Endothelial cell of umbilical vein (primary cell): Measurements from ENCODE around the gene HNRNPK. TPM values are rescaled to one million over a fixed set of nuclear protein-coding genes. Genes with fewer than 3 reads are reported as not detected.

ENCODE experiments used
- BruUV-seq: library from RNA; stranded (reverse); fragments of 400-500 nt; replicated peaks from 2 replicates; lab custom pipeline; 2021; lab: Mats Ljungman, UMichigan
- CTCF ChIA-PET: fragments of 300-600, 350-600 bp; sonication (Branson Sonifier 250); formaldehyde crosslinking; loops from one replicate; lab custom pipeline; 2021; ENCODE audit warnings: antibody characterized with exemption, inconsistent platforms; lab: Charles Lee
- POLR2A ChIA-PET: fragments of 300-600, 350-600 bp; sonication (Branson Sonifier 250); formaldehyde crosslinking; loops from one replicate; lab custom pipeline; 2021; ENCODE audit warnings: antibody characterized with exemption, inconsistent platforms; lab: Charles Lee
- DNase-seq: peaks from one replicate; pipeline ENCODE4 v3.0.0-alpha.2; 2011; ENCODE audit warnings: low read depth, low spot score
- FAIRE-seq: peaks from 2 replicates; lab custom pipeline; 2011; peaks lifted over from hg19 to GRCh38; lab: Jason Lieb, UNC
- H2AFZ ChIP-seq: 2 replicates; pipeline ENCODE4 v1.6.0; 2012; ENCODE audit warnings: low read depth, low read length, control low read depth, inconsistent platforms
- H3K27ac ChIP-seq: 2 replicates; pipeline ENCODE4 v1.5.1; 2011; ENCODE audit warnings: low read depth, mild to moderate bottlenecking, control low read depth, low read length, moderate library complexity; ENCODE audit not compliant: insufficient read depth
- H3K27me3 ChIP-seq, 2 experiments: 2 replicates each; pipeline versions ENCODE4 v1.6.0 to v1.6.1; 2011; ENCODE audit warnings: low read length in 2 of 2, mixed read lengths in 1 of 2; ENCODE audit not compliant: control insufficient read depth in 2 of 2, insufficient read depth in 2 of 2
- H3K36me3 ChIP-seq, 2 experiments: 2 replicates in 1 of 2; 3 replicates in 1 of 2; pipeline ENCODE4 v1.5.1; 2011; ENCODE audit warnings: low read length in 2 of 2, mild to moderate bottlenecking in 1 of 2, moderate library complexity in 1 of 2; ENCODE audit not compliant: control insufficient read depth in 2 of 2, insufficient read depth in 2 of 2; ENCODE audit errors: extremely low read depth in 1 of 2
- H3K4me1 ChIP-seq: 3 replicates; pipeline ENCODE4 v1.5.1; 2011; ENCODE audit warnings: mild to moderate bottlenecking, low read length; ENCODE audit not compliant: control insufficient read depth, insufficient read depth; ENCODE audit errors: extremely low read depth
- H3K4me2 ChIP-seq: 2 replicates; pipeline ENCODE4 v1.6.1; 2011; ENCODE audit warnings: low read length, control low read depth, mixed read lengths; ENCODE audit not compliant: insufficient read depth
- H3K4me3 ChIP-seq, 3 experiments: fragments of 200-600 bp in 1 of 3; sonication (generic), shearing (Covaris generic) in 1 of 3; replicated peaks in 1 of 3; 2 replicates each; pipeline ENCODE4 v1.5.1; 2011 to 2016; ENCODE audit warnings: control low read depth in 3 of 3, low read length in 3 of 3, mild to moderate bottlenecking in 2 of 3, inconsistent platforms in 1 of 3, low read depth in 1 of 3, moderate library complexity in 1 of 3; ENCODE audit not compliant: insufficient read depth in 1 of 3
- H3K79me2 ChIP-seq: 2 replicates; pipeline ENCODE4 v1.6.0; 2012; ENCODE audit warnings: low read length, inconsistent platforms; ENCODE audit not compliant: control insufficient read depth, insufficient read depth
- H3K9ac ChIP-seq: replicated peaks from 2 replicates; pipeline ENCODE3; 2011; ENCODE audit warnings: low read length, control low read depth; ENCODE audit not compliant: insufficient read depth; ENCODE audit errors: extremely low read depth
- H3K9me1 ChIP-seq: replicated peaks from 3 replicates; pipeline ENCODE4 v1.6.0; 2011; ENCODE audit warnings: mild to moderate bottlenecking, low read length; ENCODE audit not compliant: control insufficient read depth, insufficient read depth; ENCODE audit errors: extremely low read depth
- H3K9me3 ChIP-seq: replicated peaks from 2 replicates; pipeline ENCODE4 v1.5.1; 2012; ENCODE audit warnings: low read length, inconsistent platforms; ENCODE audit not compliant: control insufficient read depth, insufficient read depth
- H4K20me1 ChIP-seq: replicated peaks from 2 replicates; pipeline ENCODE3; 2011; ENCODE audit warnings: mild to moderate bottlenecking, low read length; ENCODE audit not compliant: control insufficient read depth, insufficient read depth; ENCODE audit errors: extremely low read depth
- CTCF ChIP-seq, 2 donors: IDR thresholded peaks; 1 replicate in 1 of 2; 2 replicates in 1 of 2; pipeline ENCODE4 v1.5.1; 2011; ENCODE audit warnings: low read length in 2 of 2, mild to moderate bottlenecking in 2 of 2, moderate library complexity in 2 of 2, control low read depth in 1 of 2, inconsistent platforms in 1 of 2, low read depth in 1 of 2; ENCODE audit not compliant: insufficient read depth in 1 of 2; ENCODE audit errors: extremely low read depth in 1 of 2
- EZH2 ChIP-seq: IDR thresholded peaks from 2 replicates; pipeline ENCODE4 v1.6.1; 2012; ENCODE audit warnings: borderline replicate concordance, low read depth, mild to moderate bottlenecking, moderate library complexity, low read length, inconsistent platforms; ENCODE audit not compliant: severe bottlenecking
- GATA2 ChIP-seq: IDR thresholded peaks from 2 replicates; pipeline ENCODE4 v1.7.0; 2011; ENCODE audit warnings: low read depth, mild to moderate bottlenecking, moderate library complexity, mixed read lengths, low read length; ENCODE audit not compliant: insufficient read length, insufficient read depth
- JUN ChIP-seq: IDR thresholded peaks from 2 replicates; pipeline ENCODE4 v1.6.1; 2011; ENCODE audit warnings: borderline replicate concordance, low read depth; ENCODE audit not compliant: insufficient read length, insufficient read depth
- MYC ChIP-seq: IDR thresholded peaks from one replicate; pipeline ENCODE4 v1.6.1; 2011; ENCODE audit warnings: mild to moderate bottlenecking, low read depth, low read length
- POLR2A ChIP-seq: IDR thresholded peaks from 2 replicates; pipeline ENCODE4 v1.6.1; 2012; ENCODE audit warnings: low read depth, mild to moderate bottlenecking, control low read depth, low read length
- POLR2AphosphoS5 ChIP-seq: IDR thresholded peaks from 2 replicates; pipeline ENCODE4 v1.6.1; 2012; ENCODE audit warnings: low read depth, mild to moderate bottlenecking, control low read depth, low read length, moderate library complexity; ENCODE audit not compliant: insufficient read depth
- dilution Hi-C: fragments of 300-500 bp; cut with MboI; formaldehyde crosslinking; loops from one replicate; pipeline ENCODE4 v1.15.0; 2019; ENCODE audit warnings: low sequenced_read_pairs; ENCODE audit not compliant: extremely low pct_ligation_motif_present
- intact Hi-C: fragments of 100-400 bp; cut with micrococcal nuclease; formaldehyde crosslinking; loops from one replicate; pipeline ENCODE4 v1.10.0; 2022
- polyA plus RNA-seq, 4 experiments: library from polyadenylated mRNA; depleted of rRNA in 3 of 4; stranded (reverse) in 3 of 4; unstranded in 1 of 4; fragments of >200 nt; gene quantifications; 2 replicates each; pipeline versions ENCODE4 v1.2.1 to v1.2.3, GENCODE V29; 2011 to 2012; ENCODE audit warnings: missing spikeins in 1 of 4
- total RNA-seq: library from RNA; stranded (reverse); gene quantifications from 2 replicates; pipeline ENCODE4 v1.2.3, GENCODE V29; 2021
- TF ChIP-seq, protein P1 (sequence below): IDR thresholded peaks from 2 replicates; pipeline ENCODE4 v1.6.1; 2011; ENCODE audit not compliant: insufficient read depth, insufficient read length

Gene HNRNPK
- total and polyA plus RNA-seq, 2 donors (not counting 3 experiments of a cell fraction or from before 2014, with no cell fraction given), result 399 to 663 TPM

GRCh38 chr9:83966209-83966582 lies 13.8 kb downstream of the HNRNPK start:
- no peak for TF ChIP-seq CTCF (IDR thresholded peaks at IDR 0.05; ENCODE audit: extremely low read depth in 1 of 2, insufficient read depth in 1 of 2, low read depth in 1 of 2, low read length in 2 of 2)
- no peak for TF ChIP-seq GATA2
- no peak for TF ChIP-seq MYC
- TF ChIP-seq, protein P1, sequence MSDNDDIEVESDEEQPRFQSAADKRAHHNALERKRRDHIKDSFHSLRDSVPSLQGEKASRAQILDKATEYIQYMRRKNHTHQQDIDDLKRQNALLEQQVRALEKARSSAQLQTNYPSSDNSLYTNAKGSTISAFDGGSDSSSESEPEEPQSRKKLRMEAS, result no peak
- TF ChIP-seq EZH2, result no peak
- TF ChIP-seq POLR2AphosphoS5, result no peak
- TF ChIP-seq POLR2A, result no peak
- no peak for TF ChIP-seq JUN
- no peaks in the 10 kb centered on the region for H3K9me3 ChIP-seq
- DNase-seq (no peak), FAIRE-seq (no peak)
- no peaks in the 10 kb centered on the region for H3K4me1 ChIP-seq
- POLR2A ChIA-PET, result no interaction called here
- no peak overlapping the region for H3K4me2 ChIP-seq
- H3K27ac ChIP-seq, result no peak overlapping the region
- H3K36me3 ChIP-seq, result peaks cover 7 to 25% of the 10 kb centered on the region in 2 experiments
- H3K27me3 ChIP-seq, result no peaks in the 10 kb centered on the region
- H3K9ac ChIP-seq, result no peak overlapping the region
- intact Hi-C loops, result no loop called here
- H2AFZ ChIP-seq, result no peak overlapping the region
- H3K4me3 ChIP-seq, result no peak overlapping the region
- dilution Hi-C loops, result no loop called here
- CTCF ChIA-PET, result interaction anchor here (2.7 kb wide), 1 partner anchor 294 kb away, joined by 17 read pairs; no protein-coding TSS in a partner anchor
- no peaks in the 10 kb centered on the region for H3K9me1 ChIP-seq
- no TSS peak for BruUV-seq
- peaks cover 6% of the 10 kb centered on the region for H3K79me2 ChIP-seq
- H4K20me1 ChIP-seq, result no peaks in the 10 kb centered on the region
